ENCODE results near the gene MED31. TPM values are rescaled to one million over a fixed set of nuclear protein-coding genes. Genes with fewer than 3 reads are reported as not detected.
A peak's percentile ranks its signal among the peaks of the same experiment; 100 is the strongest.

MED31 gene
- total RNA-seq, 1 donor from 2014 or later: 21.0 TPM

GRCh38 chr17:6632530-6632929 lies 18.9 kb downstream of the MED31 start:
- H4K20me1 ChIP-seq (ENCODE audit: insufficient read depth, low read length): peaks cover 35% of the 10 kb centered on the region
- H2AFZ ChIP-seq (ENCODE audit: low read depth, low read length): no peak overlapping the region
- no peaks in the 10 kb centered on the region for H3K27me3 Mint-ChIP-seq (ENCODE audit: low read depth, unreplicated experiment)
- H3K4me2 ChIP-seq (ENCODE audit: low read length): no peak overlapping the region
- peaks cover 28% of the 10 kb centered on the region for H3K36me3 ChIP-seq (ENCODE audit: insufficient read depth, low read length)
- no peak overlapping the region for H3K4me3 ChIP-seq (ENCODE audit: insufficient read depth, low read depth, low read length)
- H3K27ac ChIP-seq (ENCODE audit: low read depth, low read length): no peak overlapping the region
- no peaks in the 10 kb centered on the region for H3K4me1 ChIP-seq (ENCODE audit: insufficient read depth, low read length)
- no peak overlapping the region for H3K4me3 Mint-ChIP-seq (ENCODE audit: unreplicated experiment)
- no peak overlapping the region for H3K27ac Mint-ChIP-seq (ENCODE audit: unreplicated experiment)
- no peak for FAIRE-seq
- H3K9me3 Mint-ChIP-seq (ENCODE audit: unreplicated experiment): no peaks in the 10 kb centered on the region
- DNase-seq (ENCODE audit: low read depth): no peak
- TF ChIP-seq CTCF (IDR thresholded peaks at IDR 0.05; ENCODE audit: insufficient read depth, low read depth, low read length): no peak
- no peak for TF ChIP-seq EZH2 (IDR thresholded peaks at IDR 0.05; ENCODE audit: insufficient read depth, low read length)
- peaks cover 1% of the 10 kb centered on the region for H3K4me1 Mint-ChIP-seq (ENCODE audit: low read depth, unreplicated experiment)
- peaks cover 19% of the 10 kb centered on the region for H3K36me3 Mint-ChIP-seq (ENCODE audit: low read depth, unreplicated experiment)
- H3K9me3 ChIP-seq (ENCODE audit: insufficient read depth, low read depth, low read length): no peaks in the 10 kb centered on the region
- no peak overlapping the region for H3K9ac ChIP-seq (ENCODE audit: low read length)
- no peaks in the 10 kb centered on the region for H3K27me3 ChIP-seq (ENCODE audit: insufficient read depth, low read length)
- peaks cover 16% of the 10 kb centered on the region for H3K79me2 ChIP-seq (ENCODE audit: insufficient read depth, low read length)

- H4K20me1 ChIP-seq (ENCODE audit: insufficient read depth, low read length): peaks cover 31% of the 10 kb centered on the region
- H2AFZ ChIP-seq (ENCODE audit: low read depth, low read length): no peak overlapping the region
- no peak overlapping the region for H3K4me3 Mint-ChIP-seq (ENCODE audit: unreplicated experiment)
- H3K9ac ChIP-seq (ENCODE audit: low read length): no peak overlapping the region
- no peak overlapping the region for H3K4me2 ChIP-seq (ENCODE audit: low read length)
- peaks cover 23% of the 10 kb centered on the region for H3K79me2 ChIP-seq (ENCODE audit: insufficient read depth, low read length)
- H3K4me3 ChIP-seq (ENCODE audit: insufficient read depth, low read depth, low read length): no peak overlapping the region
- peaks cover 8% of the 10 kb centered on the region for H3K4me1 ChIP-seq (ENCODE audit: insufficient read depth, low read length)
- H3K9me3 ChIP-seq (ENCODE audit: insufficient read depth, low read depth, low read length): no peaks in the 10 kb centered on the region
- no peaks in the 10 kb centered on the region for H3K27me3 Mint-ChIP-seq (ENCODE audit: low read depth, unreplicated experiment)
- no peak for TF ChIP-seq EZH2 (IDR thresholded peaks at IDR 0.05; ENCODE audit: insufficient read depth, low read length)
- no peak overlapping the region for H3K27ac ChIP-seq (ENCODE audit: low read depth, low read length)
- peaks cover 6% of the 10 kb centered on the region for H3K4me1 Mint-ChIP-seq (ENCODE audit: low read depth, unreplicated experiment)
- FAIRE-seq (no peak), DNase-seq (ENCODE audit: low read depth) (no peak)
- no peaks in the 10 kb centered on the region for H3K27me3 ChIP-seq (ENCODE audit: insufficient read depth, low read length)
- H3K9me3 Mint-ChIP-seq (ENCODE audit: unreplicated experiment): no peaks in the 10 kb centered on the region
- H3K36me3 Mint-ChIP-seq (ENCODE audit: low read depth, unreplicated experiment): peaks cover 22% of the 10 kb centered on the region
- peaks cover 28% of the 10 kb centered on the region for H3K36me3 ChIP-seq (ENCODE audit: insufficient read depth, low read length)
- H3K27ac Mint-ChIP-seq (ENCODE audit: unreplicated experiment): no peak overlapping the region
Observed at GRCh38 chr17:6630390-6630789, 21.0 kb downstream of the MED31 start.

- H3K27ac ChIP-seq (ENCODE audit: low read depth, low read length): no peak overlapping the region
- no peaks in the 10 kb centered on the region for H3K27me3 ChIP-seq (ENCODE audit: insufficient read depth, low read length)
- H2AFZ ChIP-seq (ENCODE audit: low read depth, low read length): no peak overlapping the region
- peak; percentile 93 for FAIRE-seq
- no peaks in the 10 kb centered on the region for H3K27me3 Mint-ChIP-seq (ENCODE audit: low read depth, unreplicated experiment)
- H3K4me3 Mint-ChIP-seq (ENCODE audit: unreplicated experiment): no peak overlapping the region
- no peaks in the 10 kb centered on the region for H3K9me3 ChIP-seq (ENCODE audit: insufficient read depth, low read depth, low read length)
- H3K27ac Mint-ChIP-seq (ENCODE audit: unreplicated experiment): no peak overlapping the region
- TF ChIP-seq EZH2 (IDR thresholded peaks at IDR 0.05; ENCODE audit: insufficient read depth, low read length) (no peak), CTCF (IDR thresholded peaks at IDR 0.05; ENCODE audit: insufficient read depth, low read depth, low read length) (no peak)
- H3K9ac ChIP-seq (ENCODE audit: low read length): no peak overlapping the region
- H3K9me3 Mint-ChIP-seq (ENCODE audit: unreplicated experiment): no peaks in the 10 kb centered on the region
- peaks cover 13% of the 10 kb centered on the region for H3K36me3 Mint-ChIP-seq (ENCODE audit: low read depth, unreplicated experiment)
- peaks cover 16% of the 10 kb centered on the region for H3K4me1 ChIP-seq (ENCODE audit: insufficient read depth, low read length)
- H3K4me3 ChIP-seq (ENCODE audit: insufficient read depth, low read depth, low read length): no peak overlapping the region
- peaks cover 6% of the 10 kb centered on the region for H3K4me1 Mint-ChIP-seq (ENCODE audit: low read depth, unreplicated experiment)
- H3K4me2 ChIP-seq (ENCODE audit: low read length): peak overlapping the region; percentile 33
- peak; percentile 14 for DNase-seq (ENCODE audit: low read depth)
- peaks cover 19% of the 10 kb centered on the region for H3K36me3 ChIP-seq (ENCODE audit: insufficient read depth, low read length)
- peaks cover 19% of the 10 kb centered on the region for H3K79me2 ChIP-seq (ENCODE audit: insufficient read depth, low read length)
- peaks cover 35% of the 10 kb centered on the region for H4K20me1 ChIP-seq (ENCODE audit: insufficient read depth, low read length)
Observed at GRCh38 chr17:6627019-6627418, 24.4 kb downstream of the MED31 start.

Measured in astrocyte (in vitro differentiated cells and primary cell).